Measurements from ENCODE around the gene RICTOR.
"Not testable (repeated sequence)": the region's sequence is repeated elsewhere in the genome, so short reads cannot be mapped to it uniquely, and the experiment has no call there.

Gene RICTOR

GRCh38 chr5:39058178-39058921 lies 15.8 kb downstream of the RICTOR start:
- DNase-seq (ENCODE audit: low spot score), result no peak

DNA sequence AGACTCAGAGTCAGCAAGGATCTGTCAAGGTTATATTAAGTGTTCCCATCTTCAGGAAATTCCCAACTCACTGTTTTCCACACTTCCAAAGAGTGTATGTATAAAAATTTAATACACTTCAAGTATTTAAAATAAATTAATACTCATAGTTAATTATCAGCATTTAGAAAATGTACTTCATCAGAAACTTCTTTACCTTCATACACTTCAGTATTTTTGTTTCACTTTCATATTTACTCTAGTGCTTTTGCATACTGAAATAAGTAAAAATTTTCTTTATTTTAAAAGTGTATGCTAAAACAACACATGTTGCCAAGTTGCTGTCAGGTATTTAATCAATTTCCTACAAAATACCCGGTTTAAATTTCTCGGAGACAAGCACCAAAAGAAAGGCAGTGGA lies 16.5 kb downstream of the RICTOR start:
- no peak for DNase-seq (ENCODE audit: low spot score)

- DNase-seq (ENCODE audit: low spot score), result no peak
Measured at GRCh38 chr5:39055768-39056398, 18.3 kb downstream of the RICTOR start.

DNA sequence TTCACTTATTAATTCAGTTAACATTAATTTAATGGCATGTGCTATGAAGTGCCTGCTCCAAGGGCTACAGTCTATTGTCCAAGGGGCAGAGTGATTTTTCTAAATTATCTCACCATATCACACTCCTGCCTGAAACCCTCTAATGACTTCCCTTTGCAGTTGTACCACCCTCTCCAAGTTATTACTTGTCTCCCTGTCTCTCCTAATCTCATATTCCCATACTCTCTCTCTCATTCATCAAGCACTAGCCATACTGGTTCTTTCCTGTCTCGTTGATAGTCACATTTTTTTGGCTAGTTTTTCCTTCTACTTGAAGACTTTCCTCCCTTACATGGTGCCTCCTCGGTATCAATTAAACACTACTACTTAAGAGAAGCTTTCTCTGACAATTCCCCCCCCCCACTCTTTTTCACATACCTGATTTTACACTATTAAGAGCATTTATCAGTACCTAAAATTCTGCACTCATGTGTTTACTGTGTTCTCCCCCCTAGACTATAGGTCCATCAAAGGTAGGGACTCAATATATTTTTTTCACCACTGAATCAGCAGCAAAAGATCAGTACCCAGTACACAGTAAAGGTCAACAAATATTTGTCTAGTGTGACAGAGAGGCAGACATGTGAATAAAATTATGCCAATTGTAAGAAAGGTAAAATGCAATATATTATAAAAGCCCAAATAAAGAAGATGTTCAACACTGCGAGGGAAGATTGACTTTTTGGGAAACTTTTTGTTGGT lies 19.0 kb downstream of the RICTOR start:
- DNase-seq (ENCODE audit: low spot score), result no peak

- DNase-seq (ENCODE audit: low spot score), result no peak
Measured at GRCh38 chr5:39053189-39053588, 21.0 kb downstream of the RICTOR start.

- no peak for DNase-seq (ENCODE audit: low spot score)
Measured at GRCh38 chr5:39052141-39052540, 22.1 kb downstream of the RICTOR start.

DNA sequence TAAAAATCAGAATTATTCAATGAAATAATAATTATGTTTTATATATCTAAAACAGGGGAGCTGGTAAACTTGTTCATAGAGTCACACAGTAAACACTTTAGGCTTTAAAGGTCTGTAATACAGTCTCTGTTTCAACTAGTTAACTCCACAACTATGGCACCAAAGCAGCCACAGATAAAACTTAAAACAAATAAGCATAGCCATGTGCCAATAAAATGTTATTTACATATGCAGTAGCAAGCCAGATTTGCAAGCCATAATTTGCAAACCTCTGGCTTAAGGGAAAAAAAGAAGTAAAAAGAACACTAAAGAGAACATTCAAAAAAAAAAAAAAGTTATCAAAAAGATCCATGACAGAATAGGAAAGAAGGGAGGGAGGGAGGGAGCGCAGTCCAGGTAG lies 24.9 kb downstream of the RICTOR start:
- DNase-seq (ENCODE audit: low spot score), result no peak

DNA sequence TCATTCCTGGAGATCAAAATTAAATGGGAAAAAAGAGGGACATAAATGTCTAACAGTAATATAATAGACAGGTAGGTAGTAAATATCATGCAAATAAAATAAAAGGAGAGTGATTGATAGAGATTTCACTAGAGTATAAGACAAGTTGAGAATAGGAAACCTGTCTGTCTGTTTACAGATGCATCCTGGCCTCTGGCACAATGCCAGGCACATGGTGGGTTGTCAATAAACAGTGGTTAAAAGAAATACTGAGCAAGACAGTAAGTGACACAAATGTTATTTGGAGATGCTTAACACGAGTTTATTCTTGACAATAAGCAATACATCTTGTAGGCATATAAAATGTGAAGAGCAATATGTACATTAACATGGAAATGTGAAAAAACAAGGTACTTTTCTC lies 33.3 kb downstream of the RICTOR start:
- DNase-seq (ENCODE audit: low spot score), result no peak

GRCh38 chr5:39034493-39034892 lies 39.7 kb downstream of the RICTOR start:
- DNase-seq (ENCODE audit: low spot score), result not testable (repeated sequence)

GRCh38 chr5:39031041-39031440 lies 43.2 kb downstream of the RICTOR start:
- no peak for DNase-seq (ENCODE audit: low spot score)

- no peak for DNase-seq (ENCODE audit: low spot score)
Measured at GRCh38 chr5:39025456-39025855, 48.7 kb downstream of the RICTOR start.

GRCh38 chr5:39024884-39025283 lies 49.3 kb downstream of the RICTOR start:
- DNase-seq (ENCODE audit: low spot score), result no peak

- no peak for DNase-seq (ENCODE audit: low spot score)
Measured at GRCh38 chr5:39024005-39024404, 50.2 kb downstream of the RICTOR start.

DNA sequence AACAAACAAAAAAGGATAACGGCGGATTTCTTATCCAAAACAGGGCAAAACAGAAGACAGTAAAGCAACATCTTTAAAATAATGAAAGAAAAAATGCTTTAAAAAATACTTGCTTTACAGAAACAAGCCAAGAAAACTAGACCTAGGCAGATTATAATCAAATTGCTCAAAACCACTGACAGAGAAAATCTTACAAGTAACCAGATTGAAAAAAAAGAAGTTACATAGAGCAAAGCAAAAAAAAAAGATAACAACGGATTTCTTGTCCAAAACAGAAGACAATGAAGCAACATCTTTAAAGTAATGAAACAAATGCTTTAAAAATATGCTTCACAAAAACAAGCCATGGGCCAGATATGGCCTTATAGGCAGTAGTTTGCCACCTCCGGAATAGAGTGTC lies 51.1 kb downstream of the RICTOR start:
- no peak for DNase-seq (ENCODE audit: low spot score)

- DNase-seq (ENCODE audit: low spot score), result no peak
Measured at GRCh38 chr5:39022151-39022550, 52.0 kb downstream of the RICTOR start.

DNA sequence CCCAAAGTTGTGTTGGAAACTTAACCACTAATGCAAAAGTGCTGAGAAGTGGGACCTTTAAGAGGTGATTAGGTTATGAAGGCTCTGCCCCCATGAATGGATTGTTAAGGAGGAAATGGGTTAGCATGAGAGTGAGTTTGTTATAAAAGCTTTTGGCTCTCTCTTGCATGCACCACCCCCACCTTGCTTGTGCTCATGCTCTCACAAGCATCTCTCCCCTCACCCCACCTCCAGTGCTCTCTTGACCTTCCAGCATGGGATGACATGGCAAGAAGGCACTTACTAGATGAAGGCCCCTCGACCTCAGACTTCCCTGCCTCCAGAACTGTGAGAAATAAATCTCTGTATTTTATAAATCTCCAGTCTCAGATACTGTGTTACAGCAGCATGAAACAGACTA lies 52.8 kb downstream of the RICTOR start:
- DNase-seq (ENCODE audit: low spot score), result no peak

DNA sequence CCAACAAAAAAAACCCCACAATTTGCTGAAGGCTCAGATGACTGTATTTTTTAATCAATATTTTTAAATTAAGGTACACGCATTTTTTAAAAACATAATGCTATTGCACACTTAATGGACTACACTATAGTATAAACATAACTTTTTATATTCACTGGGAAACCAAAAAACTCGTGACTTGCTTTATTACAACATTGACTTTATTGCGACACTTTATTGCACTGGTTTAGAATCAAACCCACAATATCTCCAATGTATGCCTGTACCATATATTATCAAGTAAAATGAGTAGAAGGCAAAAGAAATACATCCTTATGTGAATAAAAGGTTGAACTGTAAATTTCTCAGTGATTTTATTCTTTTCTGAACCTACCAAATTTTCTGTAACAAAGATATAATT lies 53.7 kb downstream of the RICTOR start:
- DNase-seq (ENCODE audit: low spot score), result no peak

DNA sequence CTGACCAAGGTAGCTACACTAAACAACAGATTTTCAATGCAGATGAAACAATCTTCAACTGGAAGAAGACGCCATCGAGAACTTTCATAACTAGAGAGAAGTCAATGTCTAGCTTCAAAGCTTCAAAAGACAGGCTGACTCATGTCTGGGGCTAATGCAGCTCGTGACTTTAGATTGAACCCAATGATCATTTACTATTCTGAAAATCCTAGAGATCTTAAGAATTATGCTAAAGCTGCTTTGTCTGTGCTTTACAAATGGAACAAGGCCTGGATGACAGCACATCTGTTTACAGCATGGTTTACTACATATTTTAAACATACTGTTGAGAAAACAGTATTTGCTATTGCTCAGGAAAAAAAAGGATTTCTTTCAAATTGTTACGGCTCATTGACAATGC lies 54.9 kb downstream of the RICTOR start:
- no peak for DNase-seq (ENCODE audit: low spot score)

- DNase-seq (ENCODE audit: low spot score), result no peak
Measured at GRCh38 chr5:39017504-39017903, 56.7 kb downstream of the RICTOR start.

GRCh38 chr5:39016587-39017275 lies 57.5 kb downstream of the RICTOR start:
- no peak for DNase-seq (ENCODE audit: low spot score)

DNA sequence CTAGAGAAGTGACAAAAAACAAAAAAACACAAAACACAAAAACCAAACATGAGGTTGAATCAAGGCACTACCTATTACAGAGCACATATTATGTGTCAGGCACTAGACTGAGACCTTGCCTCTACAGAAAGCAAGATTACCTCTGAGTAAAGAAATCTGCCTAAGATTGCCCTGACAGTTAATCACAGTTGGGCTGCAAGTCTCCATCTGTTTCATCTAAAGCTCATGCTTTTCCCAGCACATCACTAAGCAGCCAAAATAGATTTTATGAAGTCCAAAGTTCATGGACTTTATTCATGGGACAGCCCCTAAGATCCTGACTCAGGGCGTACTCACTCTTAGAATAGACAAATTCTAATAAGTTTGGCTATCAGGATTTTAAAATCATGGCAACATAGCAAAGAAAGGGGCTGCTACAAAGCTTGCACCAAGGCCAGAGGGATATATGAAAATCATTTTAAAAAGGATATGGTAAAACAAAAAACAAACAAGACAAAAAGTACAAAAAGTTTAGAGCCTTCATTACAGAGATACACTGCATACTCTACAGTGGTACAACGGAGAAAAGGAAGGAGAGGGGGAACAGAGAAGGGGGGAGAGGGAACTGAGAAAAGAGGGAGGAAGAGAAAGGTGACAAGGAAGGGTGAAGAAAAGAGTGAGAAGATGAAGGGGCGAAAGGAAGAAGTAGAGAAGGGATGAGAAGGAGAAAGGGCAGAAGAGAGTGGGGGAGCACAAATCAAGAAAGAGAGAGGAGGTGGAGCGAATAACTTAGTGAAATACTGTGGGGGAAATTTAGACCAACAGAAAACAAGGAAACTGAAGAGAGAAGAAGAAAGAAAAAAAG lies 58.2 kb downstream of the RICTOR start:
- no peak for DNase-seq (ENCODE audit: low spot score)

DNA sequence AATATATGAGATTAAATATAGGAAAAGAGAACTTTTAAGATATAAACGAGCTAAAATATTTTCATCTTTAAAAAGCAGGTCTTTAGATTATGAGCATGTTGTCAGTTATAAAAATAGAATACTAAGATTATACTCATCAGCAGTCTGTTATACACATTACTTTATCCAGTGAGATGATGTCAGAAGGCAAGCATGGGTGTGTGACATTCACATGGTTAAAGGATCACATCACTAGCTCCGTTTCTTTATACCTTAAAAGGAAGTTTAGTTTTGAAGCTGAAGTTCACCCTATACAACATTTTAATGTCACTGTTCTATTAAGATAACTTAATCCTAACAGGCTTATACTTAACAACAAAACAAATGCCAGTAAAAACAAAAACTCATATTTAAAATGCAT lies 59.6 kb downstream of the RICTOR start:
- no peak for DNase-seq (ENCODE audit: low spot score)
